GM12865 (cell line): ENCODE data around the gene HIGD1B.
A peak's percentile ranks its signal among the peaks of the same experiment; 100 is the strongest.

Experiments
- DNase-seq: peaks from one replicate; pipeline ENCODE4 v3.0.0; 2010; ENCODE audit warnings: low read depth
- H3K4me3 ChIP-seq: 2 replicates; pipeline ENCODE4 v1.5.1; 2011; ENCODE audit warnings: mild to moderate bottlenecking, low read depth, low read length, control low read depth
- CTCF ChIP-seq: IDR thresholded peaks from 2 replicates; pipeline ENCODE4 v1.5.1; 2011; ENCODE audit warnings: low read length, control low read depth, low read depth, inconsistent platforms; ENCODE audit not compliant: insufficient read depth; ENCODE audit errors: missing control alignments

Gene HIGD1B

GRCh38 chr17:44887971-44888954 lies 40.6 kb downstream of the HIGD1B start:
- H3K4me3 ChIP-seq: no peak overlapping the region
- TF ChIP-seq CTCF: no peak
- no peak for DNase-seq

GRCh38 chr17:44889003-44889402 lies 41.3 kb downstream of the HIGD1B start:
- TF ChIP-seq CTCF: no peak
- H3K4me3 ChIP-seq: no peak overlapping the region
- DNase-seq: no peak

GRCh38 chr17:44892250-44892649 lies 44.6 kb downstream of the HIGD1B start:
- H3K4me3 ChIP-seq: no peak overlapping the region
- DNase-seq: no peak
- TF ChIP-seq CTCF: no peak

GRCh38 chr17:44894642-44895041 lies 47.0 kb downstream of the HIGD1B start:
- no peak overlapping the region for H3K4me3 ChIP-seq
- no peak for TF ChIP-seq CTCF
- no peak for DNase-seq

GRCh38 chr17:44898768-44899073 lies 51.0 kb downstream of the HIGD1B start:
- no peak for TF ChIP-seq CTCF
- peak; percentile 61 for DNase-seq
- peak overlapping the region; percentile 62 for H3K4me3 ChIP-seq

GRCh38 chr17:44899074-44899782 lies 51.5 kb downstream of the HIGD1B start, which contains the start of gene EFTUD2:
Gene EFTUD2 (minus strand): TSS chr17:44899445. CDS start chr17:44894521, 4,924 bp downstream.
- DNase-seq: peak; percentile 94
- no peak for TF ChIP-seq CTCF
- H3K4me3 ChIP-seq: peak within 1 kb of the TSS; percentile 62
